Measurements from ENCODE around the gene GRM4.

The GRM4 gene

GRCh38 chr6:34082864-34083626, 62.8 kb downstream of the GRM4 start:
- DNase-seq, result no peak

- no peak for DNase-seq
Measured at GRCh38 chr6:34082348-34082747, 63.5 kb downstream of the GRM4 start.

GRCh38 chr6:34080357-34080756, 65.5 kb downstream of the GRM4 start:
- DNase-seq, result no peak

DNA sequence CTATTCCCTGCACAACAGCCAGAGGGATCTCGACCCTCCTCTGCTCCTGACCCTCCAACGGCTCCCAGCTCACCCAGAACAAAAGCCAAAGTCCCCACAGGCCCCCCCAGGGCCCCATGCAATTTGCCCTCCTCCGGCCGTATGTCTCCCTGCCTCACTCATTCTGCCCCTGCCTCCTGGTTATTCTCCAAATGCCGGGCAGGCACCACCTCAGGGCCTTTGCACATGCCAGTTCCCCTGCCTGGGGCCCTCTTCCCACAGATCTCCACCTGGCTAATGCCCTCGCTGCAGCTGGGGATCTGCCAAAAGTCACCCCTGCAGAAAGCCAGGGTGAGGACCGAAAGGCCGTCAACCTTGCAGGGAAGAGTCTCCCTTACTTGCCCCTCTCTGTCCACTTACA, 66.0 kb downstream of the GRM4 start:
- DNase-seq, result no peak

DNA sequence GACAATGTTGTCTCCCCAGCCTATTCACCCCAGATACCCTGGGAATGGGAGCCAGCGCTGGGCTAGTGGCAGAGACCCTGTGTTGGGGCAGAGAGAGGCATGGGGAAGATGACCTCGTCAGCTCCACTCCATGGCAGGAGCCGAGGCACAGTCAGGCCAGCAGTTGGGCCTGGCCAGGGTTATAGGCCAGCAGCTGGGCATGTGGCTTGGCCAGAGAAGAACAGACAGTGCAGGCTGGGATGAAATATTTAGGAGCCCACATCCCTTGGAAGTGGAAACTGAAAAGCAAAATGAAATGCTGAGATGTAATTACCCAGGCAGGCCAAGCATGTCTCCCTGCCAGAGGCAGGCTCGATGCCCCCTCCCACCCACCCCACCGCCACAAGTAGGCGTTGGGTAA, 70.0 kb downstream of the GRM4 start:
- no peak for DNase-seq

- no peak for DNase-seq
Measured at GRCh38 chr6:34074064-34074742, 71.7 kb downstream of the GRM4 start.

DNA sequence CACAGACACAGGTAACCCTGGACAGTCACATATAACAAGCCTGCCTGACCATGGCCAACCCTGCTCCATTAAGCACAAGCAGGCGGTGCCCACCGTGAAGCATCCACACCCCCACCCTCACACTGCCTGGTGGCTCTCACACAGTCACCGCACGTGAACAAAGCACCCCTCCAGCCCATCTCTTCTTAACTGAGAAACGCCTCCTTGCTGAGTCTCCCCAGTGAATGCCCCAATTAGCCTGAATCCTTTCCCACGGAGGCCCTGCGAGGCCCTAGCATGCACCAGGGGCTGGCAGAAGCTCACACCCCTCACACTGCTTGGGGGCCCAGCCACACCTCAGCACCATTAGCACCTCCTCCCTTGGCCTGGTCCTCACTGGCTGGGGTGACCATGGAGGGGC, 72.3 kb downstream of the GRM4 start:
- DNase-seq, result no peak

DNA sequence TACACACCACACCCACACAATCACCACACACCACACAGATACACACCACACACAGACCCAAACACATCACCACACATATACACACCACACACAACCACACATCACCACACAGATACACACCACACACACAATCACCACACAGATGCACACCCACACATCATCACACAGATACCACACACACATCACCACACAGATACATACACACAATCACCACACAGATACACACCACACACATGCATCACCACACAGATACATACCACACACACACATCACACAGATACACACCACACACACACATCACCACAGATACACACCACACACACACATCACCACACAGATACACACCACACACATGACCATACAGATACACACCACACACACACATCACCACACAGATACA, 73.2 kb downstream of the GRM4 start:
- DNase-seq, result no peak

GRCh38 chr6:34071884-34072379, 74.0 kb downstream of the GRM4 start:
- no peak for DNase-seq

- DNase-seq, result no peak
Measured at GRCh38 chr6:34071136-34071883, 74.6 kb downstream of the GRM4 start.

DNA sequence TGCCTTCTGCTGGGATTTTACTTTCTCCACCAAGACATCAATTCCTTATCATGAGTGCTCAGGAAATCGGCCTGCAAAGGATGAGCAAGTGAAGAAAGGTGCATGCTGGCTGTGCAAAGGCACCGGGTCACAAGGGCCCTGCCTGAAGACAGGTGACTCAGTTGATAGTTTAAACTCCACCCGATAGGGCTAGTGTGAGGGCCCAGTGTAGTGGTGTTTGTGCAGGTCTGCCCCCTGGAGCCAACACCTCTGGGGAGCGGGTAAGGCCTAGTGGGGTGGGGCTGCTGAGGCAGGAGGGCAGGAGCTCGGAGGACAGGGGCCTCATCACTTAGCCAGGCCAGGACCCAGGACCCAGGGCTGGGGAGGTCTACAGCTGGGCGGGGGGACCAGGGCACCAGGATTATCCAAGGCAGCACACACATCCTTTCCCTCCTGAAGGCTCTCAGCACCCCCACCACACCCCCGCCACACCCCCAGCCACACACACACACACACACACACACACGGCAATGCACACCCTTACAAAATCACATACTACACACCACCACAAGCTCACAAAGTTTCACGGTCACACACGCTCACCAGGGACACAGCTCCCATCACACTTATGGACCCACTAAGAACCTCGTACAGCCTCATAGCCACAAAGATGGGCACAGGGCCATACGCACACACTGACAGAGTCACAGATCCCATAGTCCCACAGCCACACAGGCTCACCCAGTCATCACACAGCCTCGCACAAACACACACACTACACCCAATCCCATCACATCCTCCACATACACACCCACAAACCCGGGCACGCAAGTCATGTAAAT, 75.4 kb downstream of the GRM4 start:
- no peak for DNase-seq

DNA sequence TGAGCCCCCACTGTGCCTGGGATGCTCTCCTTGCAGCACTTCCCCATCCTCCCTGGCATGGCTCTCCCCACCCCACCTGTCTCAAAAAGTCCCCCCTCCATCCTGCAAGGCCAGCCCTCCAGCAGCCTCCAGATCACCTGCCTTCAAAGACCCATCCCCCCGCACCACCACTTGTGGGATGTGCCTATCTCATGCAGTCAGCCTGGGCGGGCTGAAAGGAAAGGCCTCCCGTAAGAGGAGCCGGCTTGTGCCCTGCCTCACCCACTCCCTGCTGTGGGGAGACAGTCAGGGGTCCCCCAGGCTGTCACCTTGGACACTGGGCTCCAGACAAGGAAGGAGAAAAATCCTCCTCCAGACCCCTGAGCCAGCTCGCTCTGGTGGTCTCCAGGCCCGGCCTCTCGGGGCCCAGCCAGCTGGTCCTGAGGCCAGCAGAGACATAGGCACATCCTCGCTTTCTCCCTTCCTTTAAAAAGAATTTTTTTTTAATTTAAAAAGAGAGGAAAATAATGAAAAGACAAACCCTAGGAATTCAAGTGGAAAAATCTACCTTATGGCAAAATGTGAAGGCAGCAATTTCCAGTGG, 77.3 kb downstream of the GRM4 start:
- DNase-seq, result no peak

- peak; percentile 79 for DNase-seq
Measured at GRCh38 chr6:34067814-34068213, 78.1 kb downstream of the GRM4 start.

- DNase-seq, result no peak
Measured at GRCh38 chr6:34066772-34067770, 78.8 kb downstream of the GRM4 start.

GRCh38 chr6:34066218-34066571, 79.7 kb downstream of the GRM4 start:
- DNase-seq, result no peak

- DNase-seq, result peak; percentile 69
Measured at GRCh38 chr6:34065466-34066217, 80.2 kb downstream of the GRM4 start.

DNA sequence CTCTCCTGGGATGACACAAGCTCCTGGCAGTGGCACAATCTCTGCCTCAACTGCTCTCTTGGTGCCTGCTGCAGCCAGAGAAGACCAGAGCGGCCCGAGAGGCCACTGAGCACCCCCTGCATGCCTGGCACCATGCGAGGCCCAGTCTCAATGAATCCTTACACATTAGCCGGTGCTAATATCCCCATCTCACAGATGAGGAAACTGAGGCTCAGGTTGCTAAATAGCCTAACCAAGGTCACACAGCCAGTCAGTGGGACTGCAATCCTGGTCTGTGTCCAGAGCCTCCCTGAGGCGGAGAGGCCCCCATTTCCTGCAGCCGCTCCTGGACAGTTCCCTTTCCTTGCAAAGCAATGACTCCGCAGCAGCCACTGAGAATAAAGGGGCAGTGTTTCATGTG, 81.2 kb downstream of the GRM4 start:
- DNase-seq, result no peak

- DNase-seq, result peak; percentile 95
Measured at GRCh38 chr6:34063651-34064050, 82.2 kb downstream of the GRM4 start.

GRCh38 chr6:34062815-34063214, 83.1 kb downstream of the GRM4 start:
- DNase-seq, result no peak

DNA sequence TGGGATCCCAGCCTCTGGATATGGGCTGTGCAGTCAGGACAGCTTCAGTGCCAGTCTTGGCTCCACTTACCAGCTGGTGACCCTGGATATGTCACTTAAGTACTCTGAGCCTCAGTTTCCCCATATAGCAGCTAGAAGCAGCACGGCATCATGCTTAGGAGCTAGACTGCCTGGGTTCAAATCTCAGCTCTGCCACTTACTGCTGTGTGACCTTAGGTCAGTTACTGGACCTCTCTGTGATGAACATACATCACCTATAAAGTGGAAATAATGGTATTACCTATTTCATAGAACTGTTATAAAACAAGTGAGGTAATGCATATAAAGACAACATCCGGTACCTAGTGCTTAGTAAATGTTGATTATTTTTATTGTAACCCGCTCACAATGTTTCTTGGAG, 83.7 kb downstream of the GRM4 start:
- DNase-seq, result no peak

DNA sequence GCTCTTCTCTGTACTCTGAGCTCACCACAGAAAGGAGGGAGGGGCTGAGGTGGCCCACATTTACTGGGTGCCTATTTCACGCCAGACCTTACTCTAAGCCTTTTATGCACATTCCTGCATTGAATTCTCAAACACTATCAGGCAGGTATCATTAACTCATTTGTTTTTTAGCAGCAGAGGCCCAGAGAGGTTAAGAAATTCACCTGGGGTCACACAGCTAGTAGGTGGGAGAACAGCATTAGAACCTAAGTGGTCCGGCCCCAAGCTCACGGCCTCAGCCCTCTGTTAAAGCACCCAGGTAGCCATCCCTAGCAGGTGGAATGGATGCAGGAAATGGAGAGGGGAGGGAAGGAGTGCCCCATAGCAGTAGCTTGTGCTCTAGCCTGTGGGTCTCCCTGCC, 84.5 kb downstream of the GRM4 start:
- no peak for DNase-seq
